ENCODE results near the gene RAD9A.

DNA sequence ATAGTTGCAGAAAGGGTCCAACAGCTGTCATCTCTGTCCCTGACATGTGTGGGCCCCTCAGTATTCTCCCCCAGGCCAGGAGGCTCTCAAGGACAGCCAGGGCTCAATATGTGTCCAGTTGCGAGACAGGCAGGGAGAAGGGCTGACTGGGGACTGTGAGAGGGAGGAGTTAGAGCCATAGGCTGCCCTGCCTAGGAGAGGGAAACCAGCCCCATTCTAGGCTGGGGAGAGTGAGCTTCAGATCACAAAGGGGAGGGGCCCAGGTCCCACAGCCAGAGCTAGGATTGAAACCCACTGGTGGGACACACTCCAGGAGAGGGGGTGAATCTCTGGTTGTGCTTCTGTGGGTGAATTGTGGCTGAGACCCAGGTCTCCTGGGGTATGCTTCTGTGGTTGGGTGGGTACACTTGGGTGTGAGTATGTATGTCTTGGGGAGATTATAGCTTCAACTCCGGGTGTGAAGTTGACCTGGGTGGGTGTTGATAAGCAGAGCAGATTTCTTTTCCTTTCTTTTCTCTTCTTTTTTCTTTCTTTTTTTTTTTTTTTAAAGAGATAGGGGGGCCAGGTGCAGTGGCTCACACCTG is 21.6 kb downstream of the RAD9A start:
- TF ChIP-seq, protein P1, sequence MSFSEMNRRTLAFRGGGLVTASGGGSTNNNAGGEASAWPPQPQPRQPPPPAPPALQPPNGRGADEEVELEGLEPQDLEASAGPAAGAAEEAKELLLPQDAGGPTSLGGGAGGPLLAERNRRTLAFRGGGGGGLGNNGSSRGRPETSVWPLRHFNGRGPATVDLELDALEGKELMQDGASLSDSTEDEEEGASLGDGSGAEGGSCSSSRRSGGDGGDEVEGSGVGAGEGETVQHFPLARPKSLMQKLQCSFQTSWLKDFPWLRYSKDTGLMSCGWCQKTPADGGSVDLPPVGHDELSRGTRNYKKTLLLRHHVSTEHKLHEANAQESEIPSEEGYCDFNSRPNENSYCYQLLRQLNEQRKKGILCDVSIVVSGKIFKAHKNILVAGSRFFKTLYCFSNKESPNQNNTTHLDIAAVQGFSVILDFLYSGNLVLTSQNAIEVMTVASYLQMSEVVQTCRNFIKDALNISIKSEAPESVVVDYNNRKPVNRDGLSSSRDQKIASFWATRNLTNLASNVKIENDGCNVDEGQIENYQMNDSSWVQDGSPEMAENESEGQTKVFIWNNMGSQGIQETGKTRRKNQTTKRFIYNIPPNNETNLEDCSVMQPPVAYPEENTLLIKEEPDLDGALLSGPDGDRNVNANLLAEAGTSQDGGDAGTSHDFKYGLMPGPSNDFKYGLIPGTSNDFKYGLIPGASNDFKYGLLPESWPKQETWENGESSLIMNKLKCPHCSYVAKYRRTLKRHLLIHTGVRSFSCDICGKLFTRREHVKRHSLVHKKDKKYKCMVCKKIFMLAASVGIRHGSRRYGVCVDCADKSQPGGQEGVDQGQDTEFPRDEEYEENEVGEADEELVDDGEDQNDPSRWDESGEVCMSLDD (tag by site-specific recombination; IDR thresholded peaks at IDR 0.05), result no peak
- no peak for TF ChIP-seq ZSCAN30 (tag by site-specific recombination; IDR thresholded peaks at IDR 0.05)
- TF ChIP-seq, protein P2, sequence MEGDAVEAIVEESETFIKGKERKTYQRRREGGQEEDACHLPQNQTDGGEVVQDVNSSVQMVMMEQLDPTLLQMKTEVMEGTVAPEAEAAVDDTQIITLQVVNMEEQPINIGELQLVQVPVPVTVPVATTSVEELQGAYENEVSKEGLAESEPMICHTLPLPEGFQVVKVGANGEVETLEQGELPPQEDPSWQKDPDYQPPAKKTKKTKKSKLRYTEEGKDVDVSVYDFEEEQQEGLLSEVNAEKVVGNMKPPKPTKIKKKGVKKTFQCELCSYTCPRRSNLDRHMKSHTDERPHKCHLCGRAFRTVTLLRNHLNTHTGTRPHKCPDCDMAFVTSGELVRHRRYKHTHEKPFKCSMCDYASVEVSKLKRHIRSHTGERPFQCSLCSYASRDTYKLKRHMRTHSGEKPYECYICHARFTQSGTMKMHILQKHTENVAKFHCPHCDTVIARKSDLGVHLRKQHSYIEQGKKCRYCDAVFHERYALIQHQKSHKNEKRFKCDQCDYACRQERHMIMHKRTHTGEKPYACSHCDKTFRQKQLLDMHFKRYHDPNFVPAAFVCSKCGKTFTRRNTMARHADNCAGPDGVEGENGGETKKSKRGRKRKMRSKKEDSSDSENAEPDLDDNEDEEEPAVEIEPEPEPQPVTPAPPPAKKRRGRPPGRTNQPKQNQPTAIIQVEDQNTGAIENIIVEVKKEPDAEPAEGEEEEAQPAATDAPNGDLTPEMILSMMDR (tag by site-specific recombination; IDR thresholded peaks at IDR 0.05), result no peak

All from HEK293 (cell line).